HFF-Myc (cell line): ENCODE data around the gene RIT2.

Source experiments
- DNase-seq: peaks from one replicate; pipeline ENCODE4 v3.0.0-alpha.2; 2011; ENCODE audit warnings: low read depth; ENCODE audit errors: extremely low read depth
- H3K4me3 ChIP-seq: replicated peaks from 2 replicates; pipeline ENCODE4 v1.5.1; 2011; ENCODE audit warnings: low read depth, mild to moderate bottlenecking, control low read depth, low read length
- TF ChIP-seq, protein P1 (sequence below): IDR thresholded peaks from 2 replicates; pipeline ENCODE4 v1.5.1; 2012; ENCODE audit warnings: mild to moderate bottlenecking, low read depth, low read length, control low read depth; ENCODE audit errors: missing control alignments

RIT2 gene

DNA sequence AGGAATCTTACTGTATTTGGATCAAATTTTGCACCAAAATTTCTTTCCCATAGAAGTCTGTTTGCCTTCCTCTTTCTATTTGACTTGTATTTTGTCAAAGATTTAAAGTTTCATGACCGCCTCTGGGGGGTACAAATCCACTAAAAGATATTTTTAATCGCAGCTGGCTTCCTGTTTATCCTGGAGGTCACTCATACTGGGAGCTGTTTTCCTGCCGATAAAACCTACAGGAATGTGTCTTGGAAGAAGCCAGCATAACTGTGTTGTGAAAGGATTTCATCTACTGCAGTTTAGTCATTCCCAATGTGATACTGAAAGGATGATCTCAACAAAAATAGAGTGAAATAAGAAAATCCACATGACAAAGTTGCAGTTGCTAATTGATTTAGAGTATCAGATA lies 184.0 kb downstream of the RIT2 start:
- H3K4me3 ChIP-seq, result no peak overlapping the region
- TF ChIP-seq, protein P1, sequence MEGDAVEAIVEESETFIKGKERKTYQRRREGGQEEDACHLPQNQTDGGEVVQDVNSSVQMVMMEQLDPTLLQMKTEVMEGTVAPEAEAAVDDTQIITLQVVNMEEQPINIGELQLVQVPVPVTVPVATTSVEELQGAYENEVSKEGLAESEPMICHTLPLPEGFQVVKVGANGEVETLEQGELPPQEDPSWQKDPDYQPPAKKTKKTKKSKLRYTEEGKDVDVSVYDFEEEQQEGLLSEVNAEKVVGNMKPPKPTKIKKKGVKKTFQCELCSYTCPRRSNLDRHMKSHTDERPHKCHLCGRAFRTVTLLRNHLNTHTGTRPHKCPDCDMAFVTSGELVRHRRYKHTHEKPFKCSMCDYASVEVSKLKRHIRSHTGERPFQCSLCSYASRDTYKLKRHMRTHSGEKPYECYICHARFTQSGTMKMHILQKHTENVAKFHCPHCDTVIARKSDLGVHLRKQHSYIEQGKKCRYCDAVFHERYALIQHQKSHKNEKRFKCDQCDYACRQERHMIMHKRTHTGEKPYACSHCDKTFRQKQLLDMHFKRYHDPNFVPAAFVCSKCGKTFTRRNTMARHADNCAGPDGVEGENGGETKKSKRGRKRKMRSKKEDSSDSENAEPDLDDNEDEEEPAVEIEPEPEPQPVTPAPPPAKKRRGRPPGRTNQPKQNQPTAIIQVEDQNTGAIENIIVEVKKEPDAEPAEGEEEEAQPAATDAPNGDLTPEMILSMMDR, result no peak
- peak; percentile 33 for DNase-seq

DNA sequence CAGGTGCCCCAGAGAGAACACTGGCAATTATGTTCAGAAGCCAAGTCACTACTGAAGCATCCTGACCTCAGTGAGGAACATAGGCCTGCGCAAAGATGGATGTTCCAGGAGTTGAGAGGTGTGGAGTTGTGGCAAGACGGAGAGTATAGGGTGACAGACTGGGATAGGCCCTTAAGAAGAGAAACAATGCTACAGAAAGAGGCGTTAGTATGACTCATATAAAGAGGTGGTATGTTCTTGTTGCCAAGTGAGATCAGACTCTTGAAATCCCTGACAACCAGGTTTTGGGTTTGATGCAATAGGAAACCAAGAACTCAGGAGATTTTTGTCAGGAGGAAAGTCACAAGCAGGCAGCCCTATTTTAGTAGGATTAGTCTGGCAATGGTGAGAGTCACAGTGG lies 185.6 kb downstream of the RIT2 start:
- DNase-seq, result peak; percentile 10
- no peak overlapping the region for H3K4me3 ChIP-seq
- TF ChIP-seq, protein P1, result no peak

DNA sequence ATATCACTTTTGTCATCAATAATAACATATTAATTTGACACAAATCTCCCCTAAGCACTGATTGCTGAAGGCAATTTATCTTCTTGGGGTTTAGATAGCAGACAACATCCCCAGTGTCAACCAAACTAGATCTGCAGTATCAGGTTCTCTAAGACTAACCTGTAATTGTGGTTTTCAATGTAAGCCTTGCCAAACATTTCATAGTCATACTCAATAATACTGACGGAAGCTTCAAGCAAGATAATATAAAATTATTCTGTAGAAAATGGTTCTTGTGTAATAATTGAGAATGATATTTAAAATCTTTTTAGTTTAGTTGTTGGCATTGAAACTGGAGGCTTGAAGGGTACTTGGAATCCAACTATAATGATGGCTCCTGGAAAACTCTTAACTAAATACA lies 186.3 kb downstream of the RIT2 start:
- DNase-seq, result no peak
- TF ChIP-seq, protein P1, result no peak
- no peak overlapping the region for H3K4me3 ChIP-seq

DNA sequence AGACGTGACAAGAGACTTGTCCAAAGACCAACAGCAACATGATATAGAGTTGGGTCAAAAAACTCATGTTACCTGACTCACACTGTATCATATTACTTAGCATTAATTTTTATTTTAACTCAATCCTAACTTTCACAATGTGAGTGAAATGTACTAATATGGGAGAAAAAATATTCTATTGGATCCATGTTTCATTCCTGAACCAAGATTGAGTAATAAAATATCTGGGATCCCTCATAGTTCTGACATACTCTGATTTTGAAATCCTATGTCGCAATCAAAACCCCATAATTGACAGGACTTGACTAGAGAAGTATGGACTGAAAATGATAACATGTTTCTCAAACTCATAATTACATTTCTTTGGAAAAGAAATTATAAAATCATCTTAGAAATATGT lies 190.4 kb downstream of the RIT2 start:
- H3K4me3 ChIP-seq, result no peak overlapping the region
- DNase-seq, result no peak
- TF ChIP-seq, protein P1, result no peak

DNA sequence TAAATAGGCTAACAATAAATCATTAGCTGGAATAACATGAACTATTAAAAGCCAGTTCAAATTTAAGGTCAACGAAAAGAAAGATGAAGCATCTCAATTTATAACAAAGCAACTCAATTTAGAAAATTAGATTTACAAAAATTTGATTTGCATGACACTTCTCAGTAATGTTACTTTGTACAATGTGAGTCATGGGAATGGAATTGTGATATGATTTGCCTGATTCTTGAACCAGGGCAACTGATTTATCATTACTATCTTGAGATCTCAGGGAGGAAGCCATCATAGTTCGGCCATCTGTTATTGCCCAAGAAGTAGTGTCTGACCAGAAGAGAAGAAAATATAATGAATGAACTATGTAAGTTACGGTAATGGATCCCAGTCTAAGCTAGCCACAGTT lies 193.1 kb downstream of the RIT2 start:
- TF ChIP-seq, protein P1, result no peak
- H3K4me3 ChIP-seq, result no peak overlapping the region
- no peak for DNase-seq

DNA sequence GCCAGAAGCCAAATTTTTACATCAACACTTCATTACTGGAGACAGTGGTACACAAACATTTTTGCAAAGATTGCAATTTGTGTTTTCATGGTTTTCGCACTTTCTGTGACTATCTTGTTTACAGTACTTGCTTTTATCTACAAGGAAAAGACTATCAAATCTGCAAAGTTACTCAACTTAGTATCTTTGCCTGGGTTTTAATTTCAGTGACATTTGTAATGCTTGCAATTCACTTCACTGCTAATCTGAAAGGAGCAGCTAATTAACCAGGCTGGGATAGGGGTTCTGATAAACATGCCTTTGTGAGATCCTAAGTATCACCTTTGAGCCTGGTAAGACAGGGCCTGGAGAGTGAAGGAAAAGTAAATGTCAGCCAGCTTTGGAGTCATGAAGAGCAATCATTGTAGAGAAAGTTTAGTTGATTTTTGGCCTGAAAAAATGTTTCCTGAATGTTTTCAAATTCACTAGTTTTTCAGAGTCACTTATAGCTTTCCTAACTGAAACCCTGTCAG lies 194.2 kb downstream of the RIT2 start:
- TF ChIP-seq, protein P1, result no peak
- H3K4me3 ChIP-seq, result no peak overlapping the region
- DNase-seq, result no peak

DNA sequence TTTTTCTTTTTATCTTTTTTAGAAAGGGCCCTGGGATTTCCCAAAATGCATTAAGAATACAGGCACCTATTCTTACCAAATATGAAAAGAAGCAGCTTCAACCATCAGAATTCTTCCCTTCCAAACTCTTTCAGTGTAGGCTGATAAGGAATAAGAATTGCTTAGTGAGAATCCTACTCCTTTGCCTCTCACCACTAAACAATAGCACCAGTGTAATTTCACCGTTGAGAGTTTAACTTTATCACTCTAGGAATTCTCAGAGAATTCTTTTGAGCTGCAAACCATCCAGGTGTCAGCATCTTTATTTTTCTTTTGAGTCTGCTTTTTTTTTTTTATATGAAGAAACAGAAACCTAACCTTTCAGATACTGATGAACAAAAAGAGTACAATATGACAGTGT lies 194.9 kb downstream of the RIT2 start:
- TF ChIP-seq, protein P1, result no peak
- no peak for DNase-seq

More for the DNA sequence above, 194.9 kb downstream of the RIT2 start:
- no peak overlapping the region for H3K4me3 ChIP-seq
